Measurements from ENCODE around the gene DDX5. TPM values are rescaled to one million over a fixed set of nuclear protein-coding genes. Genes with fewer than 3 reads are reported as not detected.

The DDX5 gene
- total RNA-seq, 1 experiment from 2014 or later, result 869 TPM

GRCh38 chr17:64531955-64532371, 25.9 kb upstream of the DDX5 start:
- Histone ChIP-seq H3K18ac (ENCODE audit: insufficient read length, low read depth, low read length) (no peak overlapping the region), H2BK5ac (ENCODE audit: insufficient read length, low read length) (no peak overlapping the region), H2BK120ac (ENCODE audit: low read depth, low read length, poor library complexity, severe bottlenecking) (no peak overlapping the region), H3K23me2 (ENCODE audit: insufficient read length, low read depth, low read length, poor library complexity, severe bottlenecking) (no peaks in the 10 kb centered on the region), H4K91ac (ENCODE audit: insufficient read length, low read depth, low read length) (no peak overlapping the region), H3K79me1 (ENCODE audit: insufficient read depth, low read depth, low read length, poor library complexity, severe bottlenecking) (no peaks in the 10 kb centered on the region), H3K9me3 (ENCODE audit: control insufficient read depth, low read depth, low read length) (no peaks in the 10 kb centered on the region), H3K4me2 (ENCODE audit: insufficient read depth, insufficient read length, low read length) (no peak overlapping the region), H3K4ac (ENCODE audit: low read depth, low read length) (no peak overlapping the region), H3K4me1 (ENCODE audit: insufficient read depth, low read length) (no peaks in the 10 kb centered on the region), H3K27me3 (ENCODE audit: insufficient read depth, low read length) (no peaks in the 10 kb centered on the region), H4K20me1 (ENCODE audit: control insufficient read depth, insufficient read depth, insufficient read length) (no peaks in the 10 kb centered on the region), H3K23ac (ENCODE audit: insufficient read length, low read depth, low read length) (no peak overlapping the region), H3K27ac (ENCODE audit: insufficient read length, low read depth, low read length) (no peak overlapping the region), H2AK5ac (ENCODE audit: insufficient read length, low read length) (no peak overlapping the region), H3K79me2 (ENCODE audit: insufficient read depth, low read length) (no peaks in the 10 kb centered on the region), H3K56ac (ENCODE audit: insufficient read length, low read depth, low read length) (no peak overlapping the region), H3T11ph (ENCODE audit: low read length) (no peak overlapping the region), H3K14ac (ENCODE audit: insufficient read depth, low read length) (no peak overlapping the region), H2AFZ (ENCODE audit: low read length) (no peak overlapping the region), H4K5ac (ENCODE audit: insufficient read length, low read depth, low read length) (no peak overlapping the region), H2BK20ac (ENCODE audit: low read depth, low read length, poor library complexity, severe bottlenecking) (no peak overlapping the region), H3K9ac (ENCODE audit: extremely low read depth, insufficient read length, low read length) (no peak overlapping the region), H2BK12ac (ENCODE audit: insufficient read length, low read depth, low read length) (no peak overlapping the region), H2BK15ac (ENCODE audit: low read depth, low read length) (no peak overlapping the region), H4K8ac (replicated peaks; ENCODE audit: insufficient read length, low read depth, low read length) (no peak overlapping the region)
- DNase-seq, result no peak
- Mint-ChIP-seq H3K9me3 (no peaks in the 10 kb centered on the region), H3K27me3 (ENCODE audit: low read depth) (no peaks in the 10 kb centered on the region), H3K4me1 (no peaks in the 10 kb centered on the region), H3K4me3 (no peak overlapping the region), H3K27ac (no peak overlapping the region), H3K36me3 (ENCODE audit: insufficient read depth in 1 of 3, low read depth in 3 of 3) (peaks cover 39 to 96% (median 89%) of the 10 kb centered on the region in 3 experiments)
- WGBS (ENCODE audit: extremely low coverage, insufficient read length, low lambda C conversion rate), result no CpG with 5 or more reads among the region's 5 CpGs
- TF ChIP-seq, protein P1, sequence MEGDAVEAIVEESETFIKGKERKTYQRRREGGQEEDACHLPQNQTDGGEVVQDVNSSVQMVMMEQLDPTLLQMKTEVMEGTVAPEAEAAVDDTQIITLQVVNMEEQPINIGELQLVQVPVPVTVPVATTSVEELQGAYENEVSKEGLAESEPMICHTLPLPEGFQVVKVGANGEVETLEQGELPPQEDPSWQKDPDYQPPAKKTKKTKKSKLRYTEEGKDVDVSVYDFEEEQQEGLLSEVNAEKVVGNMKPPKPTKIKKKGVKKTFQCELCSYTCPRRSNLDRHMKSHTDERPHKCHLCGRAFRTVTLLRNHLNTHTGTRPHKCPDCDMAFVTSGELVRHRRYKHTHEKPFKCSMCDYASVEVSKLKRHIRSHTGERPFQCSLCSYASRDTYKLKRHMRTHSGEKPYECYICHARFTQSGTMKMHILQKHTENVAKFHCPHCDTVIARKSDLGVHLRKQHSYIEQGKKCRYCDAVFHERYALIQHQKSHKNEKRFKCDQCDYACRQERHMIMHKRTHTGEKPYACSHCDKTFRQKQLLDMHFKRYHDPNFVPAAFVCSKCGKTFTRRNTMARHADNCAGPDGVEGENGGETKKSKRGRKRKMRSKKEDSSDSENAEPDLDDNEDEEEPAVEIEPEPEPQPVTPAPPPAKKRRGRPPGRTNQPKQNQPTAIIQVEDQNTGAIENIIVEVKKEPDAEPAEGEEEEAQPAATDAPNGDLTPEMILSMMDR (conservative IDR thresholded peaks at IDR 0.05), result no peak
